ENCODE measurements around the gene PBX3. TPM values are rescaled to one million over a fixed set of nuclear protein-coding genes. Genes with fewer than 3 reads are reported as not detected.

Gene PBX3
- 10.4 and 24.5 TPM in 2 replicates for total RNA-seq

DNA sequence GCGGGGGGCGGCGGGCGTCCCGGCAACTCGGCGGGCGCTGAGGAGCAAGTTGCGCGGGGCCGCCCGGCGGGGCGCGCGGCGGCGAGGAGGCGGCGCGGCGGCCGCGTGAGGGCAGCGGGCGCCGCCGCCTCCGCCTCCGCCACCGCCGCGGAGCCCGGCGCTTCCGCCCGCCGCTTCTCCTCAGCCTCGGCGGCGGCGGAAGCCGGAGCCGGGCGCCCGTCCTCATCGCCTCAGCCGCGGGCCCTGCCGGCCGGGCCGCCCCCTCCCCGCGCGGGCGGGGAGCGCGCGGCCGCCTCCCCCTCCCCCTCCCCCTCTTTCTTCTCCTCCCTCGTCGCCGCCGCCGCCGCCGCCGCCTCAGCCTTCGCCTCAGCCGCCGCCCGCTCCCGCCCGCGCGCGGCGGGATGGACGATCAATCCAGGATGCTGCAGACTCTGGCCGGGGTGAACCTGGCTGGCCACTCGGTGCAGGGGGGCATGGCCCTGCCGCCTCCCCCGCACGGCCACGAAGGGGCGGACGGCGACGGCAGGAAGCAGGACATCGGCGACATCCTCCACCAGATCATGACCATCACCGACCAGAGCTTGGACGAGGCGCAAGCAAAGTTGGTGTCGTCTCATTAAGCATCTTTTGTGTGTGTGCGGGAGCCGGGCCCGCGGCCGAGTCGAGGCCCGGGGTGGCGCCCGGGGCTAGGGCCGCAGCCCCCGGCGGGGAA is at the start of gene PBX3:
Gene PBX3 (plus strand): TSS at position 321 of the 712 bp plus-strand sequence.

GRCh38 chr9:125706651-125707471 is 40.3 kb upstream of the PBX3 start, which contains the start of gene MAPKAP1:
Gene MAPKAP1, minus strand, starts transcription at chr9:125707208. Its CDS starts 34,634 bp downstream, at chr9:125672574.

Other genes with a start within 250 kb of the PBX3 start
- gene MAPKAP1, start 40.2 kb upstream of the PBX3 start, total RNA-seq, result 58.4 and 87.6 TPM in 2 replicates

Data from bladder microvascular endothelial cell (primary cell).